ENCODE results near the gene TRIM17. TPM values are rescaled to one million over a fixed set of nuclear protein-coding genes. Genes with fewer than 3 reads are reported as not detected.

TRIM17 gene
- total and polyA plus RNA-seq, 2 of the 13 experiments (the other 11 are each of a cell fraction or from before 2014, with no cell fraction given), result 0.32 to 0.64 TPM

GRCh38 chr1:228365271-228366061 is 51.2 kb downstream of the TRIM17 start:
- DNase-seq (ENCODE audit: low spot score), result no peak
- peaks cover 23% of the 10 kb centered on the region for H3K4me1 ChIP-seq (ENCODE audit: insufficient read depth, low read length)
- H3K4me2 ChIP-seq (ENCODE audit: low read depth, low read length), result no peak overlapping the region
- H3K36me3 ChIP-seq (replicated peaks in 1 of 2; ENCODE audit: control insufficient read depth in 1 of 2, insufficient read depth in 2 of 2, low read length in 2 of 2), result no peaks in the 10 kb centered on the region
- intact Hi-C loops (cut with micrococcal nuclease; ENCODE audit: unreplicated experiment) (no loop called here), in situ Hi-C loops (cut with HindIII; ENCODE audit: extremely low pct_ligation_motif_present, low pct_unique_long_range_greater_than_20kb) (no loop called here)
- FAIRE-seq, result no peak
- H3K9ac ChIP-seq (ENCODE audit: insufficient read depth, low read depth, low read length), result no peak overlapping the region
- 64% methylated on average over 11 of the region's 20 CpGs for WGBS (ENCODE audit: low lambda C conversion rate)
- H3K79me2 ChIP-seq (ENCODE audit: insufficient read depth, low read length), result no peaks in the 10 kb centered on the region
- CTCF ChIA-PET (ENCODE audit: low intra/inter-chr PET ratio, low total read pairs), result no interaction called here
- no peak overlapping the region for H3K4me3 ChIP-seq (replicated peaks in 1 of 3; ENCODE audit: insufficient read depth in 1 of 3, low read depth in 2 of 3, low read length in 3 of 3)
- POLR2A ChIA-PET, result no interaction called here
- ATAC-seq, result no peak
- H3K27me3 ChIP-seq (ENCODE audit: control insufficient read depth in 1 of 2, insufficient read depth in 2 of 2, low read length in 2 of 2), result peaks cover 1 to 11% of the 10 kb centered on the region in 2 experiments
- H3K9me3 ChIP-seq (ENCODE audit: low read length), result no peaks in the 10 kb centered on the region
- H3K27ac ChIP-seq (ENCODE audit: extremely low read length, insufficient read depth, low read length), result no peak overlapping the region
- BruUV-seq (replicated peaks), result no TSS peak
- H4K20me1 ChIP-seq (ENCODE audit: insufficient read depth, low read length), result no peaks in the 10 kb centered on the region
- no peak overlapping the region for H2AFZ ChIP-seq (ENCODE audit: low read length)
- TF ChIP-seq ZNF30 (CRISPR knock-in tag; IDR thresholded peaks at IDR 0.05) (no peak), E2F2 (CRISPR knock-in tag; IDR thresholded peaks at IDR 0.05; ENCODE audit: borderline replicate concordance) (no peak), LBX2 (CRISPR knock-in tag; IDR thresholded peaks at IDR 0.05; ENCODE audit: borderline replicate concordance) (no peak), ZBTB34 (CRISPR knock-in tag; IDR thresholded peaks at IDR 0.05) (no peak), ZNF577 (CRISPR knock-in tag; IDR thresholded peaks at IDR 0.05; ENCODE audit: borderline replicate concordance, low read depth) (no peak), FOXP1 (IDR thresholded peaks at IDR 0.05) (no peak), FOXP1 (CRISPR knock-in tag; IDR thresholded peaks at IDR 0.05) (no peak), ELF1 (CRISPR knock-in tag; IDR thresholded peaks at IDR 0.05) (no peak), JARID2 (CRISPR knock-in tag; IDR thresholded peaks at IDR 0.05; ENCODE audit: insufficient replicate concordance) (no peak), MBNL3 (CRISPR knock-in tag; conservative IDR thresholded peaks at IDR 0.05) (no peak), KMT2B (CRISPR knock-in tag; IDR thresholded peaks at IDR 0.05) (no peak), ZSCAN21 (CRISPR knock-in tag; IDR thresholded peaks at IDR 0.05; ENCODE audit: borderline replicate concordance) (no peak), ZBTB10 (CRISPR knock-in tag; IDR thresholded peaks at IDR 0.05; ENCODE audit: borderline replicate concordance) (no peak), TEAD3 (CRISPR knock-in tag; optimal IDR thresholded peaks at IDR 0.05; ENCODE audit: borderline replicate concordance) (no peak), ZNF512B (CRISPR knock-in tag; IDR thresholded peaks at IDR 0.05; ENCODE audit: borderline replicate concordance) (no peak)
